CD4-positive, alpha-beta T cell treated with Interleukin-21 for 1 hour (primary cell): Measurements from ENCODE around the gene PCDH11X.
"Not testable (repeated sequence)": the region's sequence is repeated elsewhere in the genome, so short reads cannot be mapped to it uniquely, and the experiment has no call there.

ENCODE experiments used
- DNase-seq: peaks from one replicate; pipeline ENCODE4 v3.0.0-alpha.2; 2020

PCDH11X gene, protein sequence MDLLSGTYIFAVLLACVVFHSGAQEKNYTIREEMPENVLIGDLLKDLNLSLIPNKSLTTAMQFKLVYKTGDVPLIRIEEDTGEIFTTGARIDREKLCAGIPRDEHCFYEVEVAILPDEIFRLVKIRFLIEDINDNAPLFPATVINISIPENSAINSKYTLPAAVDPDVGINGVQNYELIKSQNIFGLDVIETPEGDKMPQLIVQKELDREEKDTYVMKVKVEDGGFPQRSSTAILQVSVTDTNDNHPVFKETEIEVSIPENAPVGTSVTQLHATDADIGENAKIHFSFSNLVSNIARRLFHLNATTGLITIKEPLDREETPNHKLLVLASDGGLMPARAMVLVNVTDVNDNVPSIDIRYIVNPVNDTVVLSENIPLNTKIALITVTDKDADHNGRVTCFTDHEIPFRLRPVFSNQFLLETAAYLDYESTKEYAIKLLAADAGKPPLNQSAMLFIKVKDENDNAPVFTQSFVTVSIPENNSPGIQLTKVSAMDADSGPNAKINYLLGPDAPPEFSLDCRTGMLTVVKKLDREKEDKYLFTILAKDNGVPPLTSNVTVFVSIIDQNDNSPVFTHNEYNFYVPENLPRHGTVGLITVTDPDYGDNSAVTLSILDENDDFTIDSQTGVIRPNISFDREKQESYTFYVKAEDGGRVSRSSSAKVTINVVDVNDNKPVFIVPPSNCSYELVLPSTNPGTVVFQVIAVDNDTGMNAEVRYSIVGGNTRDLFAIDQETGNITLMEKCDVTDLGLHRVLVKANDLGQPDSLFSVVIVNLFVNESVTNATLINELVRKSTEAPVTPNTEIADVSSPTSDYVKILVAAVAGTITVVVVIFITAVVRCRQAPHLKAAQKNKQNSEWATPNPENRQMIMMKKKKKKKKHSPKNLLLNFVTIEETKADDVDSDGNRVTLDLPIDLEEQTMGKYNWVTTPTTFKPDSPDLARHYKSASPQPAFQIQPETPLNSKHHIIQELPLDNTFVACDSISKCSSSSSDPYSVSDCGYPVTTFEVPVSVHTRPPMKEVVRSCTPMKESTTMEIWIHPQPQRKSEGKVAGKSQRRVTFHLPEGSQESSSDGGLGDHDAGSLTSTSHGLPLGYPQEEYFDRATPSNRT (N-terminal part only)

GRCh38 chrX:91779135-91779534, at the start of gene PCDH11X:
Gene PCDH11X, plus strand, starts transcription at chrX:91779375. Its CDS starts 56,130 bp downstream, at chrX:91835505.
- peak; percentile 3 for DNase-seq

DNA sequence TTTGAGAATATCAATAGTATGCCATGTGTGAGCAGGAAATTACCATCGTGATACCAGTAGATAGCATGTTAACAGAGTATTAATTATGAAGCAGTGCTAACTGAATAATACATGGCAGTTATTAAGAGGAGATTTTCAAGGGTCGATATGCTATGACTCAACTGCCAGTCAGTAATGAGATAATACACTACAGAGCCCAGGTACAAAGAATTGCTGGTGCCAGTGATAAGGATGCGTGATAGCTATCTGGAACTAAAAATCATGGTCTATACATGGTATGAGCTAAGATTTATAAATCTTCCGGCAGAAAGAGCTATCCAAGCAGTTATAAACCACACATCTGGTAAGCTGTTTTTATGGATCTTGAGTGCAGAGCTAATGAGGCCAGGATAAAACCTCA, 31.7 kb upstream of the PCDH11X start:
- not testable (repeated sequence) for DNase-seq

DNA sequence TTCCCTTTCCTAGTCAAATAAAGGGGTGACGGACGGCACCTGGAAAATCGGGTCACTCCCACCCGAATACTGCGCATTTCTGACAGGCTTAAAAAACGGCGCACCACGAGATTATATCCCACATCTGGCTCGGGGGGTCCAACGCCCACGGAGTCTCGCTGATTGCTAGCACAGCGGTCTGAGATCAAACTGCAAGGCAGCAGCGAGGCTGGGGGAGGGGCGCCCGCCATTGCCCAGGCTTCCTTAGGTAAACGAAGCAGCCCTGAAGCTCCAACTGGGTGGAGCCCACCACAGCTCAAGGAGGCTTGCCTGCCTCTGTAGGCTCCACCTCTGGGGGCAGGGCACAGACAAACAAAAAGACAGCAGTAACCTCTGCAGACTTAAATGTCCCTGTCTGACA, 26.2 kb upstream of the PCDH11X start:
- DNase-seq, result not testable (repeated sequence)

DNA sequence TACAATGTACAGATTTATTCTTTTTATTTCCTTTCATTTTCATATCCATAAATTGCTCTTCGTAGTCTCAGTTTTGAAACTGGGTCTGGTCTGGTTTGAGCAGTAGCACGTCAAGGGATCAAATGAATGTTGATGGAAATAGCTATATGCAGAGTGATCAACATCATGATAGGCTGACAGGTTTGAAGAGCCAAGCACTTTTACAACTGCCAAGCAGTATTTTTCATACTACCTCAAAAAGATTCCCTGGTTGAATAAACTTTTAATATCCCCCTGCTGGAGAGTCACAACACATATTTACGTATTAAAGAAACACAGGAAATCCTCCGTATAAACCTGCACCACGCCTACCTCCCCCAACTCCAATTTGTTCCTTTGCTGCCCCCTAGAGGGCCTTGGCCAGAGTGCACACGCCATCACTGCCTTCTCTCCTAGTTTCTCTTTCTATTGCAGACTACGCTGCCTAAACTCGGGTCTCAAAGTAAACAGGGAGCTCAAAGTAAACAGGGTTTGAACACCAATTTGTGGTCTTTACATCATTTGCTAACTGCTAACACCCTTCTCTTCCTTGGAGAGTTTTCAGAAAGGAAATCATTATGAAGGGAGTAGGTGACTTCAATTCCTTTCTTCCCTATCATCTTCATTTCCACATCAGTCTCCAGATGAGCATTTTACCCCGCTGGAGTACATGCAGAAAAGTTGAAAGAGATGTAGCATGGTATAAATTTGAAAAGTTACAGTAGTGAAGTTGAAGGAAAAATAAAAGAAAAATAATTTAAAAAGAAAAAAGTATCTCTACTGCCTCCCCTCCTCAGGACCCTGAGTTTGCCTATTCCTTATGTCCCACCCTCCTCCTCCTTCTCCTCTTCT, 8.3 kb upstream of the PCDH11X start:
- not testable (repeated sequence) for DNase-seq

GRCh38 chrX:91773943-91774342, 5.2 kb upstream of the PCDH11X start:
- not testable (repeated sequence) for DNase-seq

DNA sequence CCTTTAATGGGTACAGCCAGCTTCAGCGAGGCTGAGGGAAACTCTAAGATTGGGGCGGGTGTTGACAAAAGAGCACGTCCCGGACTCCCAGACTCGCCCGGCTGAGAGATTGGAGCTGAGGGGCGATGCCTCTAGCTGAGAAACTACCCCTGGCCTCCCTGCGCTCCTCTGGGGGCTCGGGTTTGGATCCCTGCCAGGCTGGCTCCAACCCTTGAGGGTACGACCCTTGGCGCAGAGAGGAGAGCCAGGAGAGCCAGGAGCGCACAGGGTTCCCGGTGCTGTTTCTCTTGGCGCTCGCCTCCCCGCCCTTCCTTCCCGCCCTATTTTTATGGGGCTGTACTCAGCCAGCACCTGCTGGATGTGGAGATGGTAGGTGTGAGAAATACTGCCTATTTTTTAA, 833 bp downstream of the PCDH11X start:
- DNase-seq, result not testable (repeated sequence)

DNA sequence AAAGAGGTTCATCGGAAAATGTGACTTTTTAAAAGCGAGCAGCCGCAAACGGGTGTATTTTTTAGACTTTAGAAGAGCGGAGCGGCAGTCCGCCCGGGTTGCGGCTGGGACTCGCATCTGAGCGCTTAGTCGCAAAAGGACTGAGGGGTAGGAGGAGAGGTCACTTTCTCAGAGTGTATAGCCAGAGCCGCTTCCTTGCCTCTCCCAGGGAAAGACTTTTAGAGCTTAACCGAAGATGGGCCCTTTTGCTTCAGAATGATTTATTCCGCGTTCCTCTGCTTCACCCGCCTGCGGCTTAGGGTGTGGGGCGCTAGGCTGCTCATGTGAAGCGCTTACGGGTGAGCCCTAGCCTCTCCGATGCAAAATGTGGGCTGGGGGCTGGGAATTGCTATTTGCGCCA, 1.5 kb downstream of the PCDH11X start:
- not testable (repeated sequence) for DNase-seq

GRCh38 chrX:91781553-91782298, 2.6 kb downstream of the PCDH11X start:
- not testable (repeated sequence) for DNase-seq

DNA sequence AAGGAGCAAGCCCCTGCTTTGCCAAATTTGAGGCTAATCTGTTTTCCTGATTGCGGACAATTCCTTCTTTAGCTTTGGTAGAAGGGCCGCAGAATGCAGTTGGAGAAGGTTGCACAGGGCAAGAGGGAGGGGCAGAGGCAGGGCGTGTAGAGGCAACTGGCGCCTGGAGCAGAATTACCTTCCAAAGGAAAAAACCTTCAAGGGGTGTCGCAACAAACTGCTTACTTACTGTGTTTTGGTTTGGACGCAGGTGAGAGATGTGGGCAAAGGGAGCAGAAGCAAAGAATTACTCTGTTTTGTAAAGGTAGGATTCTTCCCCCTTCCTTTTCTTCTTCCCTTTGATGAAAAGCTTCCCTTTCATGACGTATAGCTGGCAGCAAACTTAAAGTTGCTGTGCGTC, 3.6 kb downstream of the PCDH11X start:
- not testable (repeated sequence) for DNase-seq

DNA sequence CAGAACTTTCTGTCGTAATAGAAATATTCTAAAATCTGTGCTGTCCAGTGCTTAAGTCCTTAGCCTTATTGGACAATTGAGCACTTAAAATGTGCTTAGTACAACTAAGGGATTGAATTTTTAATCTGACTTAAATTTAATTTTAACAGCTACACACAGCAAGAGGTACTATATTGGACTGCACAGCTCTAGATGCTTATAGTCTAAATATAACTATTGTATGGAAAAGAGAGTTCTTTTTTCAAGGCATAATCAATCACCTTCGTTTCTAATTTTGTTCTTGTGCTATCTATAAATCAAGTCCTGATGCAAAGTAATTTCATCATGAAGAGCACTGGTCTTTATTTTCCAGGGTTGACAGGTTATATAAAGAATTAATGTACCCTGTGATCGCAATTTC, 38.4 kb downstream of the PCDH11X start:
- DNase-seq, result not testable (repeated sequence)

GRCh38 chrX:91825321-91825720, 46.1 kb downstream of the PCDH11X start:
- not testable (repeated sequence) for DNase-seq
